HEK293 (cell line): Measurements from ENCODE around the gene RAB40C.

Experiments used
- ZBTB26 ChIP-seq: fragments of 450-650 bp; formaldehyde crosslinking; optimal IDR thresholded peaks from 2 replicates; pipeline ENCODE3; 2016; ENCODE audit warnings: missing biosample characterization, mild to moderate bottlenecking, missing genetic modification characterization
- ZNF138 ChIP-seq: fragments of 450-650 bp; formaldehyde crosslinking; IDR thresholded peaks from 2 replicates; pipeline ENCODE4 v1.5.1; 2016; ENCODE audit warnings: missing biosample characterization, missing genetic modification characterization, borderline replicate concordance

GRCh38 chr16:675884-676564, 86.2 kb downstream of the RAB40C start:
- TF ChIP-seq ZNF138: no peak
- TF ChIP-seq ZBTB26 (tag by site-specific recombination): no peak
